A673 (cell line): ENCODE measurements around the gene COL8A1.

Experiments
- CTCF ChIP-seq: fragments of 300-800, 200-600 bp; sonication (generic); conservative IDR thresholded peaks from 2 replicates; pipeline ENCODE4 v1.5.1; 2017; ENCODE audit warnings: low read depth, mild to moderate bottlenecking, antibody characterized with exemption, low read length, moderate library complexity, mixed read lengths
- EZH2 ChIP-seq: fragments of 200-600 bp; sonication (generic); IDR thresholded peaks from 2 replicates; pipeline ENCODE4 v1.6.1; 2017; ENCODE audit warnings: borderline replicate concordance, low read depth, mild to moderate bottlenecking, mixed read lengths, antibody characterized with exemption, low read length; ENCODE audit not compliant: poor library complexity, severe bottlenecking

DNA sequence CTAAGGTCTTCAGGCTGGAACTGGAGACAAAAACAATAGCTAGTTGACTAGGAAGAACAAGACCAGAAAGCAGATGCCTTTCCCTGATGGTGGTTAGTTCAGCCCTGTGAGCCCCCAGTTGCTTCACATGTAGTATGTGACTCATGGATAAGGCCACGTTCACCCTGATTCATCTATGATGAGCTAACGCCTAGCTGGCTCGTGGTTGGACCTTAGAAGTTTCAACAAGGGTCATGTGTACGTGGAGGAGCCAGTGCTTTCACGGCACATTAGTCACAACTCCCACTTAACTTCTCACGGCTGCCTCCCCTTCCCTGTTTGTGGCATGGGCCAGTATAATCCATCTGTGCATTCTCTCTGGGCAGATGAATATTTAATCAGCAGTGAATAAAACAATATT lies 20.6 kb downstream of the COL8A1 start:
- TF ChIP-seq CTCF (no peak), EZH2 (no peak)
